Measurements from ENCODE around the gene PARD3.

DNA sequence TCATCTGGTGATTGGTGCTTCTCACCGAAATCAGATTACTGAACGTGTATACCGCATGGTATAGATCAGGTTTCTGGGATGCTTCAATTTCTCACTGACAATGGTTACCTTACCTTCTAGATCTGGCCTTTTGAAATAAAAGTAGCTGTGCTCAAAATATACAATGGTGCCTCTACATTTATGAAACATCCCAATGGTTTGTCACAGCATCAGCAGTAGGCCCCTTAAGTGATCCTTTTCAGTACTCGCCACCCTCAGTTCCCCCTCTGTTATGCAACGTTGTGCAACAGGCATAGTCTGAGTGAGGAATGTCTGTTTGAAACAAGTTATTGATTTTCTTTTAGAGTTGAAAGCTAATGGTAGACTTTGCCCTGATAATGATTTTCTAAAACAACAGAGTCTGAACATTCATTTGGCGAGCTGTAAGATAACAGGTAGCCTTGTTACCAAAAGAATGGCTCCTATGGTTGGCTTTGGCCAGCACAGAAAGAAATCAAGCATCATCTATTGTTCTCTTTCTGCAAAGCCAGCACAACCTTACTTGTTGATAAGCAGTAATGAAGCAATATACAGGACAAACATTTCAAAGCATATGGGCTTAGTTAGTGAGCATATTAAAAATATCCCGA is 693.9 kb downstream of the PARD3 start:
- TF ChIP-seq POLR2A (IDR thresholded peaks at IDR 0.05) (no peak), POLR2AphosphoS5 (IDR thresholded peaks at IDR 0.05) (no peak)
- TF ChIP-seq, protein P1, sequence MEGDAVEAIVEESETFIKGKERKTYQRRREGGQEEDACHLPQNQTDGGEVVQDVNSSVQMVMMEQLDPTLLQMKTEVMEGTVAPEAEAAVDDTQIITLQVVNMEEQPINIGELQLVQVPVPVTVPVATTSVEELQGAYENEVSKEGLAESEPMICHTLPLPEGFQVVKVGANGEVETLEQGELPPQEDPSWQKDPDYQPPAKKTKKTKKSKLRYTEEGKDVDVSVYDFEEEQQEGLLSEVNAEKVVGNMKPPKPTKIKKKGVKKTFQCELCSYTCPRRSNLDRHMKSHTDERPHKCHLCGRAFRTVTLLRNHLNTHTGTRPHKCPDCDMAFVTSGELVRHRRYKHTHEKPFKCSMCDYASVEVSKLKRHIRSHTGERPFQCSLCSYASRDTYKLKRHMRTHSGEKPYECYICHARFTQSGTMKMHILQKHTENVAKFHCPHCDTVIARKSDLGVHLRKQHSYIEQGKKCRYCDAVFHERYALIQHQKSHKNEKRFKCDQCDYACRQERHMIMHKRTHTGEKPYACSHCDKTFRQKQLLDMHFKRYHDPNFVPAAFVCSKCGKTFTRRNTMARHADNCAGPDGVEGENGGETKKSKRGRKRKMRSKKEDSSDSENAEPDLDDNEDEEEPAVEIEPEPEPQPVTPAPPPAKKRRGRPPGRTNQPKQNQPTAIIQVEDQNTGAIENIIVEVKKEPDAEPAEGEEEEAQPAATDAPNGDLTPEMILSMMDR (IDR thresholded peaks at IDR 0.05), result no peak
